ENCODE results near the gene PHOX2B.
"Not testable (repeated sequence)": the region's sequence is repeated elsewhere in the genome, so short reads cannot be mapped to it uniquely, and the experiment has no call there.

PHOX2B gene

GRCh38 chr4:41744572-41745291 lies 3.8 kb downstream of the PHOX2B start:
- DNase-seq = no peak
- TF ChIP-seq POLR2A (IDR thresholded peaks at IDR 0.05; ENCODE audit: low read length) (no peak), GATA1 (IDR thresholded peaks at IDR 0.05; ENCODE audit: low read depth, low read length) (no peak)

DNA sequence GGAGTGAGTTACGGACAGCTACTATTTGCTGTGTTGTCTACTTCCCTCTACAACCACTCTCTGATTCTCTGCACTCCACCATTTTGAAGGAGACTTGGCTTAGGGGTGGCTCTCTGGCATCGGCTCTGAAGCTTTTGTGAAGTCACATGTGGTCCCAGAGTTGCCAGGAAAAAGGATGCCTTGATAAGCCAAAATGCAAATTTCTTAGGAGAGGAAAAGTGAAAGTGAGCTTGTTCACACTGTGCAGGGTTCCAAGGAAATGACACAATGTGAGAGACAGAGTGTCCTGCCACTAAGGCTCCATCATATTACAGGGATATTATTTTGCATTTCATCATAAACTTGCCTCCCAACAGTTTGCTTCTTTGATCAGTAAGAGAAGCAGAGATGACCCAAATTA lies 7.2 kb downstream of the PHOX2B start:
- TF ChIP-seq POLR2A (IDR thresholded peaks at IDR 0.05; ENCODE audit: low read length) (no peak), GATA1 (IDR thresholded peaks at IDR 0.05; ENCODE audit: low read depth, low read length) (no peak)
- no peak for DNase-seq

DNA sequence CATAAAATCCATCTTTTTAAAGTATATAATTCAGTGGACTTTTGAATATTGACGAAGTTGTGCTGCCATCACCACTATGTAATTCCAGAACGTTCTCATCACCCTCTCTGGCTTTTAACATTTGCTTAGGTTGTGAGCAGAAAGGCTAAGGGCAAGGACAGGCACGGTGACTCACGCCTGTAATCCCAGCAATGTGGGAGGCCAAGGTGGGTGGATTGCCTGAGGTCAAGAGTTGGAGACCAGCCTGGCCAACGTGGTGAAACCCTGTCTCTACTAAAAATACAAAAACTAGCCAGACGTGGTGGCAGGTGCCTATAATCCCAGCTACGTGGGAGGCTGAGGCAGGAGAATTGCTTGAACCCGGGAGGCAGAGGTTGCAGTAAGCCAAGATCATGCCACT lies 11.0 kb downstream of the PHOX2B start:
- DNase-seq = not testable (repeated sequence)

DNA sequence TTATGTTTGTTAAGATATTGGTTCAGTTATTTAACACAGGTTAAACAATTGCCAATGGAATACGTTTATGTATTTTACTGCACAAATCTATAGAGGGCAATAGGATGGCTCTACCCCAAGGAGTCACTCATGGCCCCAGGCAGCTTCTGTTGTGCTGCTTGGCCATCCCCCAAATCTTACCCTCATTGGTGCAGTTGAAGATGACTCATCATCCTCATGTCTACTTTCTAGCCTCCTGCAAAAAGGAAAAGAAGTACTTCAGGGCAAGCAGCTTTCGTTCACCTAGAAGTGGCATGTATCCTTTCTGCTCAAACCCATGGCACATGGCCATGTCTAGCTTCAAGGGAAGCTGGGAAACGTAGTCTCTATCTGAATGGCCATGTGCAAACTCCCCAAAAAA lies 14.2 kb downstream of the PHOX2B start:
- DNase-seq = no peak
- TF ChIP-seq GATA1 (IDR thresholded peaks at IDR 0.05; ENCODE audit: low read depth, low read length) (no peak), POLR2A (IDR thresholded peaks at IDR 0.05; ENCODE audit: low read length) (no peak)

DNA sequence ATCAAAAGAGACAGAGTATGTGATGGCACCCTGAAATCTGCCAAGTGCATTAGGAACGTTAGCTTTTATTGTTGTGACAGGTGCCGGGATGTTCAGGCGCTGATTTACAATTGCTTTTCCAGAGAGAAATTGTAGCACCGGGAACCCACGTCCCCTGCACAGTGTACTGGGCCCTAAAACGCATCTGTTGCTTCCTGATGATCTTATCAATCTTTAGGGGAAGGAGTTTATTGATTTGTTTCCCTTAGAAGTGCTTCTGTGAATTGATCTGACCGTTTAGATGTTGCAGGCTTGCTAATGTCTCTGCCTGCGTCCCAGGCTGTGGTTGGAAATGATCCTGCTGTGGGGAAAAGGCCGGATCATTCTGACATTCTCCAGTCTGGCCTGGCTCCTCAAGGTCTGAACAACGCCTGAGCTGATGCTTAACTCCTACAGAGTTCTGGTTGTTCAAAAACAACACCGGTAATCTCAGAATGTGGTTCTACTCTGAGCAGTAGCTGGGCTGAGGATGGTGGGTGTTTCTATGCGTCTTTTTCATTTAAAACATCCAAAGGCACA lies 16.9 kb downstream of the PHOX2B start:
- TF ChIP-seq POLR2A (IDR thresholded peaks at IDR 0.05; ENCODE audit: low read length) (no peak), GATA1 (IDR thresholded peaks at IDR 0.05; ENCODE audit: low read depth, low read length) (no peak)
- no peak for DNase-seq

DNA sequence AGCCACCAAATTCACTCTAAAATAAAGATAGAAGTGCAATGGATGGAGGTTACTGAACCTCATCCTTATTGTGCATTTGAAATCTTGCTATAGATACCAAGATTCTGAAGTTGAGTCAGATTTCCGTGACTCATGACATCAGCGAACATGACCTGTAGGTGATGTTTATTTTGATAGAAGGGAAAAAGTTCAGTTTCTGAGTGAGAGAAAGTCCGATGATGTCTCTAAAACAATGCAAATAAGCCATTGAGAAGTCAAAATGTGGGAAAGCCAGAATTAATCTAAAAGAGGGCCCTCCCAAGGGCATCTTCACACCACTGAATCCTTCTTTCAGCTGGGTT lies 20.0 kb downstream of the PHOX2B start:
- TF ChIP-seq GATA1 (IDR thresholded peaks at IDR 0.05; ENCODE audit: low read depth, low read length) = no peak
- TF ChIP-seq POLR2A (IDR thresholded peaks at IDR 0.05; ENCODE audit: low read length) = no peak
- DNase-seq = no peak

- no peak for DNase-seq
- TF ChIP-seq GATA1 (IDR thresholded peaks at IDR 0.05; ENCODE audit: low read depth, low read length) = no peak
- TF ChIP-seq POLR2A (IDR thresholded peaks at IDR 0.05; ENCODE audit: low read length) = no peak
These were observed 20.5 kb downstream of the PHOX2B start for GRCh38 chr4:41727861-41728572.

- TF ChIP-seq POLR2A (IDR thresholded peaks at IDR 0.05; ENCODE audit: low read length) = no peak
- no peak for TF ChIP-seq GATA1 (IDR thresholded peaks at IDR 0.05; ENCODE audit: low read depth, low read length)
- DNase-seq = peak in 1 of 2 experiments; percentile 5
These were observed 23.3 kb downstream of the PHOX2B start for GRCh38 chr4:41725254-41725653.

DNA sequence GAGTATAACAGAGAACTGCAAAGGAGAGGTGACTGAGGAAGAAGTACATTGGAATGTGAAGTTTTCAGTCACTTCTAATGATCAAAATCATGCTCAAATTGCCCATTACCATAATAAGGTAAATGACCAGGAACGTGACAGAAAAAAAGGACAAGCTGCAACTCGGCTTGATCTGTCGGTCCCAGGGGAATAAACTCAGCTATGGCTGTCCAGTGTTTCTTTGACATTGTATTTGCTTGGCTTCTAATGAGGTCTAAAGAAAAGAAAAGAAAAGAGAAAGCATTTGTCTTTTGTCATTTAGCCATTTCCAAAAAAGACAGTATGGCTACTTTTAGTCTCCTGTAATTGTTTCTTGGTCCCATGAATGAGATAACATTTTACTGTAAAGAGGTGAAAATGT lies 25.2 kb downstream of the PHOX2B start:
- no peak for DNase-seq
- TF ChIP-seq GATA1 (IDR thresholded peaks at IDR 0.05; ENCODE audit: low read depth, low read length) = no peak
- TF ChIP-seq POLR2A (IDR thresholded peaks at IDR 0.05; ENCODE audit: low read length) = no peak

- TF ChIP-seq GATA1 (IDR thresholded peaks at IDR 0.05; ENCODE audit: low read depth, low read length) (no peak), POLR2A (IDR thresholded peaks at IDR 0.05; ENCODE audit: low read length) (no peak)
- DNase-seq = no peak
These were observed 26.3 kb downstream of the PHOX2B start for GRCh38 chr4:41722181-41722580.

GRCh38 chr4:41719417-41719816 lies 29.1 kb downstream of the PHOX2B start:
- TF ChIP-seq GATA1 (IDR thresholded peaks at IDR 0.05; ENCODE audit: low read depth, low read length) (no peak), POLR2A (IDR thresholded peaks at IDR 0.05; ENCODE audit: low read length) (no peak)
- no peak for DNase-seq

- TF ChIP-seq GATA1 (IDR thresholded peaks at IDR 0.05; ENCODE audit: low read depth, low read length) = no peak
- TF ChIP-seq POLR2A (IDR thresholded peaks at IDR 0.05; ENCODE audit: low read length) = no peak
- DNase-seq = no peak
These were observed 29.6 kb downstream of the PHOX2B start for GRCh38 chr4:41718907-41719306.

GRCh38 chr4:41715155-41715554 lies 33.4 kb downstream of the PHOX2B start:
- no peak for DNase-seq
- TF ChIP-seq GATA1 (IDR thresholded peaks at IDR 0.05; ENCODE audit: low read depth, low read length) (no peak), POLR2A (IDR thresholded peaks at IDR 0.05; ENCODE audit: low read length) (no peak)

DNA sequence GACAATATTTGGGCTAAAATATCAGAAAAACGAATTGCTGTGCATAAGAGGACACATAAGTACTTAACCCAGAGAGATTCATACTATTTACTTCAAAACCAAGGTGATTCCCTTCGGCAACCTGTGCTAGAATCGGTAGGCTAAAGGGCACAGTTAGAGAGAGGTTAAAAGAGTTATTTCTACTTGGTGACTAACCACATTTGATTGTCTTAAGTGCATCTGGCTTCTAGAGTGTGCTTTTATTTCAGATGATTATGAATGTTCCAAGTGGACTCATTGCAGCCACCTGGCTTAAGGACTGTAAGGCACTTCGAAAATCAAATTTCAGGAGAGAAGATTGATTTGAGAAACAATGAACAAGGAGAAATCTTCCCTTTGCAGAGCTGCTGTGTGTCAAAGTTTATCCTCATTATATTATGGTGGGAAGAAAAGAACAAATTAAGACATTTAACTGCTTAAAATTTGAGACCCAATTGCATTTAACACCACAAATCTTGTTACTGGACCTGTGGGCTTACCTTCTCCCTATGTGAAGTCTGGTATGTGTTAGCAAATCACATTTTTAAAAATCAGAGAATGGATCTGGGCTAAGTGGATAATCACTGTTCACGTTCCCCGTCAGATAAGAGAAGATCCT lies 34.0 kb downstream of the PHOX2B start:
- TF ChIP-seq POLR2A (IDR thresholded peaks at IDR 0.05; ENCODE audit: low read length) (no peak), GATA1 (IDR thresholded peaks at IDR 0.05; ENCODE audit: low read depth, low read length) (no peak)
- DNase-seq = no peak

All from erythroblast (primary cell).